Adipose tissue (tissue), 3 donors: Measurements from ENCODE around the gene OXNAD1. TPM values are rescaled to one million over a fixed set of nuclear protein-coding genes. Genes with fewer than 3 reads are reported as not detected.

Experiments used
- polyA plus RNA-seq, 3 donors: library from polyadenylated mRNA; stranded (reverse); fragments of 200-250 nt; gene quantifications; one replicate each; pipeline ENCODE4 v1.2.3, GENCODE V29; 2013
- donor health status: healthy with polysubstance abuse.
- donor health status: Bipolar disorder and iron deficiency.
- donor health status: healthy.

OXNAD1 gene
- polyA plus RNA-seq, 3 donors, result 3.8 to 8.6 (median 5.1) TPM

Other genes starting within 250 kb of the OXNAD1 start
- 10 to 100 TPM in 2 of 3 donors, 1 to 10 TPM in 1; 9.6 to 60.7 (median 48.2) TPM for gene GALNT15, start 90.5 kb upstream of the OXNAD1 start, polyA plus RNA-seq
- gene DPH3, start 269 bp upstream of the OXNAD1 start, polyA plus RNA-seq, result 10 to 100 TPM in 2 of 3 donors, 1 to 10 TPM in 1; 5.3 to 27.3 (median 16.0) TPM
- gene RFTN1, start 248.5 kb downstream of the OXNAD1 start, polyA plus RNA-seq, result 10 to 100 TPM in 2 of 3 donors, 1 to 10 TPM in 1; 5.7 to 46.0 (median 44.4) TPM